ENCODE results near the gene CD276. TPM values are rescaled to one million over a fixed set of nuclear protein-coding genes. Genes with fewer than 3 reads are reported as not detected.

CD276 gene
- total RNA-seq, 4 donors from 2014 or later = 43.2 to 127 (median 61.2) TPM

GRCh38 chr15:73685981-73686380 lies 1.8 kb downstream of the CD276 start:
- no peak for TF ChIP-seq CTCF (IDR thresholded peaks at IDR 0.05; ENCODE audit: low read depth)

GRCh38 chr15:73686781-73687256 lies 2.6 kb downstream of the CD276 start:
- no peak for TF ChIP-seq CTCF (IDR thresholded peaks at IDR 0.05; ENCODE audit: low read depth)

GRCh38 chr15:73687351-73687750 lies 3.2 kb downstream of the CD276 start:
- no peak for TF ChIP-seq CTCF (IDR thresholded peaks at IDR 0.05; ENCODE audit: low read depth)

GRCh38 chr15:73688455-73688854 lies 4.3 kb downstream of the CD276 start:
- no peak for TF ChIP-seq CTCF (IDR thresholded peaks at IDR 0.05; ENCODE audit: low read depth)

- TF ChIP-seq CTCF (IDR thresholded peaks at IDR 0.05; ENCODE audit: low read depth) = no peak
Observed at GRCh38 chr15:73691396-73691795, 7.2 kb downstream of the CD276 start.

GRCh38 chr15:73694419-73694818 lies 10.2 kb downstream of the CD276 start:
- no peak for TF ChIP-seq CTCF (IDR thresholded peaks at IDR 0.05; ENCODE audit: low read depth)

- no peak for TF ChIP-seq CTCF (IDR thresholded peaks at IDR 0.05; ENCODE audit: low read depth)
Observed at GRCh38 chr15:73695773-73696640, 11.8 kb downstream of the CD276 start.
